HG03571 (cell line): ENCODE measurements around the gene BUB1.
"Not testable (repeated sequence)": the region's sequence is repeated elsewhere in the genome, so short reads cannot be mapped to it uniquely, and the experiment has no call there.

Experiments used
- ATAC-seq: cut with Tn5 transposase; IDR thresholded peaks from one replicate; pipeline ENCODE4 v1.9.1; 2021; ENCODE audit not compliant: unreplicated experiment

Gene BUB1

GRCh38 chr2:110677530-110678456 is at the start of gene BUB1:
BUB1 (minus strand) TSS chr2:110678063; CDS start chr2:110677995, 68 bp downstream.
- ATAC-seq, result peak; percentile 60

DNA sequence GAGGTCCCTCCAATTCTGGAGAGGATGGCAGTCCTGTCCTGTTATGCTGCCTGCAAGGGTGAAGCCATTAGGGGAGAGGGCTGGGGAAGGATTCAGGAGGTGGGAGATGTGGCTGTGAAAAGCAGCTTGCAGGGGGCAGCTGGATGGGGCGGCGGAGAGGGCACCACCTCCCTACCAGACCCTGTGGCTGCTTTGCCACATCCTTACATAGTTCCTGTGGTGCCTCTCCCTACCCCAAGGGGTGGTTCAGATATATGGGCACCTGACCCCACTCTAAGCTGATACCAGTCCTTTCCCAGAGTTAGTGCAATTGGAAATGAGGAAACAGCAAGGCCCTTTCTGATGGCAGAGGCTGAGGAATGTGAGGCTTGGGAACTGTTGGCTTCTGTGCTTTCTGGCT is 48.4 kb upstream of the BUB1 start:
- ATAC-seq, result no peak

- no peak for ATAC-seq
Measured at GRCh38 chr2:110725859-110726258, 48.0 kb upstream of the BUB1 start.

- ATAC-seq, result no peak
Measured at GRCh38 chr2:110725370-110725769, 47.5 kb upstream of the BUB1 start.

- no peak for ATAC-seq
Measured at GRCh38 chr2:110724820-110725219, 47.0 kb upstream of the BUB1 start.

- ATAC-seq, result no peak
Measured at GRCh38 chr2:110720547-110720946, 42.7 kb upstream of the BUB1 start.

DNA sequence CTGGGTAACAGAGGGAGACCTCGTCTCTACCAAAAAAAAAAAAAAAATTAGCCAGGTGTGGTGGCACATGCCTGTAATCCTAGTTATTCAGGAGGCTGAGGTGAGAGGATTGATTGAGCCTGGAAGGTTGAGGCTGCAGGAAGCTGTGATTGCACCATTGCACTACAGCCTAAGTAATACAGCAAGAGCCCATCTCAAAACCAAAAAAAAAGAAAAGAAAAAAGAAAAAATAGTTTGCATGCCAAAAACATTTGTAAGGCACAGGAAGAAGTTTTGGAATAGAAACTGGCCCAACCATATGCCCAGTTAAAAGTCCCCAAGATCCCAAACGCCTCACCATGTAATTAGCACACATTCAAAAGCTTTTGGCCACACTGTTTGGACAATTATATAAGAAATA is 41.1 kb upstream of the BUB1 start:
- ATAC-seq, result no peak

DNA sequence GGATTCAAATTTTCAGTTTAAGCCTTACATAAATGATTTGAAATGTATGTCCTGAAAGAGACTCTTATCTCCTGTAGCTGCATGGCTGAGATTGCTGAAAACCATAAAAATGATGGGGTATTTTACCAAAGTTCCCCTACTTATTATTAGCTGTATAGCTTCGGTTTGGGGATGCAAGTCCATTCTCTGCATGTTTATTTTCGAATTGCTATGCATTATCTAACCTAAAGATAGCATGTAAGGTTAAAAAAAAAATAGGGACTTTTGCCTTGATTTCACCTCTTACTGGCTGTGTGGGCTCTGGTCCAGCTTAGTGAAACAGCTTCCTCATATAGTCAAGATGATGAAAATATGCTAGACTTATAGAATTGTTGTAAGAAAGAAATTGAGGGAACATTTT is 40.5 kb upstream of the BUB1 start:
- no peak for ATAC-seq

GRCh38 chr2:110717734-110718133 is 39.9 kb upstream of the BUB1 start:
- ATAC-seq, result no peak

DNA sequence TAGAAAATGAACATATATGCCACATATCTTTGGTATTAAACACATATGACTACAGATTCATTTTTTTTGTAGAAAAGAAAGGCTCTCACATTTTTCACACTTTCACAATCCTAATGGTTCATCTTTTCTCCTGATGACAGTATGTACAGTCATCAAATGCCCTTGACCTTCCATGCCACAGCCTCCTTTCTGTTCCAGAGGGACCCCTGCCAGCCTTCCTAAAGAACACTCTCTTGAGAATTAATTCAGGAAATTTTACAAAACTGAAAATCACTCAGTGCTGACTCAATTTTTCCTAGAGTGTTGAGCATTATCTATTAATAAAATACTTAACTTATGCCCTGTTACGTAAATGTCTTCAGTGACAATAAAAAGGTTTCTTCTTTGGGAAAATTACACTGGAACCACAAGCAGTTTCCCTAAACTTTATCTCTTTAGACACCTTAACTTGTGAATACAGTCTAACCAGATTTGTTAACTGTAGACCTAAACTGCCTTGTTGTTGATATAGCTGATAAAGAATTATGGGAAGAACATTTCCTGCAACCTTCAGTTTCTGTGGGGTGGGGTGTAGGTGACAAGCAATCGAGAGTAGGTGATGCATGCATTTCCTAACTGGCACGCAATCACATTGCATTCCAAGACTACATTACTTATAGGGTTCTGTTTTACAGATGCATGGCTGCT is 39.2 kb upstream of the BUB1 start:
- ATAC-seq, result no peak

- no peak for ATAC-seq
Measured at GRCh38 chr2:110714452-110715224, 36.8 kb upstream of the BUB1 start.

GRCh38 chr2:110713513-110714362 is 35.9 kb upstream of the BUB1 start:
- no peak for ATAC-seq

- ATAC-seq, result no peak
Measured at GRCh38 chr2:110712737-110713136, 34.9 kb upstream of the BUB1 start.

GRCh38 chr2:110708455-110708854 is 30.6 kb upstream of the BUB1 start:
- no peak for ATAC-seq

GRCh38 chr2:110707386-110707965 is 29.6 kb upstream of the BUB1 start:
- no peak for ATAC-seq

- no peak for ATAC-seq
Measured at GRCh38 chr2:110702514-110703380, 24.9 kb upstream of the BUB1 start.

GRCh38 chr2:110698253-110698652 is 20.4 kb upstream of the BUB1 start:
- ATAC-seq, result not testable (repeated sequence)

DNA sequence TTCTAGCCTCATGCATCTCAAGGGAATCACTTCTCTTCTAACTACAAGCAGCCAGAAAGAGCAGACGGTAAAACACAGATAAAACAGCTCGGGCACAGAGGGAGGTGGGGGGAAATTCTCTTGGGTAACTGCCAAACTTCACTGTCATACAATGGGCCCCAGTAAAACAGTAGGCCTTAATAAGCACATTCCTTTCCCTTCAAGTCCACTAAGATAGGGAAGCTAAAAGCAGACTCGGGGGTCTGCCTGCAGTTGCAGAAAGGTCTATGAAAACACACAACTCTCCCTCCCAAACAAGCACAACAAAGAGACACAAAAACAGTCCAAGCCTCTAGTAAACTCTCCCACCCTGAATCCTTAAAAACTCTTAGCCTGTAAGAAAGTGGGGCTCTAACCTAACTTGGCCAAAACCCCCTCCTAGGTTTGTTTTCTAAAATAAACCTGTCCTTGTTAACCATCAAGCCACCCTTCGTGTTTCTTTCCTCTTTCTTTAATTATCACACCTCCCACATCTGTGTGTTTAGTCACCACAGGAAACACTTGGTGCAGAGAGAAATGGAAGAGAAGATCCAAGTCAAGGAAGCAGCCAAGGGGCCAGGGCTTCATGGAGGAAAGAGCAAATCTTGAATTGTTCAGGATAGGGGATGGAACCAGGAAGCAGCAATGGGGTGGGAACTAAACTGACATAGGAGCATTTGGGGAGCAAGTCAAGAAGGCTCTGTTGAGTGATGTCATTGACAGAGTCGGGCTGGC is 17.5 kb upstream of the BUB1 start:
- not testable (repeated sequence) for ATAC-seq
